Fibroblast of lung (primary cell): Measurements from ENCODE around the gene RAP1GAP2.

Experiments used
- EZH2 ChIP-seq: IDR thresholded peaks from 2 replicates; pipeline ENCODE4 v1.5.1; 2012; ENCODE audit warnings: low read length, control low read depth, mild to moderate bottlenecking; ENCODE audit errors: missing control alignments
- TF ChIP-seq, protein P1 (sequence below), 2 donors: IDR thresholded peaks in 1 of 2; conservative IDR thresholded peaks in 1 of 2; 1 replicate in 1 of 2; 2 replicates in 1 of 2; pipeline ENCODE4 v1.5.1; 2011 to 2012; ENCODE audit warnings: low read length in 2 of 2, control low read depth in 1 of 2, inconsistent platforms in 1 of 2, low read depth in 1 of 2, mild to moderate bottlenecking in 1 of 2

DNA sequence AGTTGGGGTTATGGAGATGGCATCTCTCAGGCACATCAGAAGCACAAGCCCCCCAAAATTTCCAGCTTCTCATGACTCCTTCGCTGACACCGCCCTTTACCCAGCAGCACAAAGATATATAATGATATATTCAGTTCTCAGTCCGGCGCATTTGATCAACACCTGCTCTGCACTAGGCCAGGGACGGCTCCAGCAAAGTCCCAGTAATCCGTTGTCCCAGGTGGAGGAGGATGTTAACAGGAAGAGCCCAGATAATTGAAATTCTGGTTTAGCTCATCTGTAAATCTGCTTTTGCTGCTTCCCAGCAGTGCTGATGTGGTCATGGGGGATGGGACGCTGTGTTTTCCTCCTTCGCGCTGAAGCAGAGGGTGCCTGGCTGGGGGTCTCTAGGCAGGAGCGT lies 135.6 kb downstream of the RAP1GAP2 start:
- TF ChIP-seq, protein P1, sequence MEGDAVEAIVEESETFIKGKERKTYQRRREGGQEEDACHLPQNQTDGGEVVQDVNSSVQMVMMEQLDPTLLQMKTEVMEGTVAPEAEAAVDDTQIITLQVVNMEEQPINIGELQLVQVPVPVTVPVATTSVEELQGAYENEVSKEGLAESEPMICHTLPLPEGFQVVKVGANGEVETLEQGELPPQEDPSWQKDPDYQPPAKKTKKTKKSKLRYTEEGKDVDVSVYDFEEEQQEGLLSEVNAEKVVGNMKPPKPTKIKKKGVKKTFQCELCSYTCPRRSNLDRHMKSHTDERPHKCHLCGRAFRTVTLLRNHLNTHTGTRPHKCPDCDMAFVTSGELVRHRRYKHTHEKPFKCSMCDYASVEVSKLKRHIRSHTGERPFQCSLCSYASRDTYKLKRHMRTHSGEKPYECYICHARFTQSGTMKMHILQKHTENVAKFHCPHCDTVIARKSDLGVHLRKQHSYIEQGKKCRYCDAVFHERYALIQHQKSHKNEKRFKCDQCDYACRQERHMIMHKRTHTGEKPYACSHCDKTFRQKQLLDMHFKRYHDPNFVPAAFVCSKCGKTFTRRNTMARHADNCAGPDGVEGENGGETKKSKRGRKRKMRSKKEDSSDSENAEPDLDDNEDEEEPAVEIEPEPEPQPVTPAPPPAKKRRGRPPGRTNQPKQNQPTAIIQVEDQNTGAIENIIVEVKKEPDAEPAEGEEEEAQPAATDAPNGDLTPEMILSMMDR (conservative IDR thresholded peaks at IDR 0.05 in 1 of 2, IDR thresholded peaks at IDR 0.05 in 1 of 2; ENCODE audit: low read depth in 1 of 2, low read length in 2 of 2), result no peak
- TF ChIP-seq EZH2, result no peak
